Neural progenitor cell (in vitro differentiated cells): ENCODE results near the gene MYBPH. TPM values are rescaled to one million over a fixed set of nuclear protein-coding genes. Genes with fewer than 3 reads are reported as not detected.
A peak's percentile ranks its signal among the peaks of the same experiment; 100 is the strongest.

Experiments used
- DNase-seq: peaks from one replicate; pipeline ENCODE4 v3.0.0-alpha.2; 2016; ENCODE audit warnings: low spot score
- H2AFZ ChIP-seq: fragments of 200-600 bp; sonication (generic); replicated peaks from 2 replicates; pipeline ENCODE4 v1.6.1; 2016; ENCODE audit warnings: antibody characterized with exemption
- H3F3A ChIP-seq: fragments of 200-600 bp; sonication (generic); 2 replicates; pipeline ENCODE4 v1.6.1; 2016; ENCODE audit warnings: antibody characterized with exemption, low read depth
- H3K27ac ChIP-seq: fragments of 200-600 bp; sonication (generic); 2 replicates; pipeline ENCODE4 v1.5.1; 2016; ENCODE audit warnings: mild to moderate bottlenecking
- H3K27me3 ChIP-seq: fragments of 200-600 bp; sonication (generic); 2 replicates; pipeline ENCODE4 v1.6.1; 2016; ENCODE audit warnings: mild to moderate bottlenecking, moderate library complexity
- H3K36me3 ChIP-seq: fragments of 200-600 bp; sonication (generic); 2 replicates; pipeline ENCODE4 v1.5.1; 2016
- H3K4me1 ChIP-seq: fragments of 200-600 bp; sonication (generic); 2 replicates; pipeline ENCODE4 v1.6.1; 2016; ENCODE audit warnings: mixed run types
- H3K4me2 ChIP-seq: fragments of 200-600 bp; sonication (generic); 2 replicates; pipeline ENCODE4 v1.6.1; 2016
- H3K4me3 ChIP-seq: fragments of 200-600 bp; sonication (generic); 2 replicates; pipeline ENCODE4 v1.5.1; 2016
- H3K79me2 ChIP-seq: fragments of 200-600 bp; sonication (generic); 2 replicates; pipeline ENCODE4 v1.6.1; 2016; ENCODE audit warnings: low read depth
- H3K9ac ChIP-seq: fragments of 200-600 bp; sonication (generic); 2 replicates; pipeline ENCODE4 v1.6.1; 2016
- H3K9me3 ChIP-seq: fragments of 200-600 bp; sonication (generic); 2 replicates; pipeline ENCODE4 v1.5.1; 2016; ENCODE audit warnings: low read depth
- H4K20me1 ChIP-seq: fragments of 200-600 bp; sonication (generic); 2 replicates; pipeline ENCODE4 v1.6.1; 2016; ENCODE audit warnings: low read depth
- H3K27ac Mint-ChIP-seq: 3 replicates; pipeline ENCODE4 v1.8.0; 2021; ENCODE audit warnings: mixed read lengths
- H3K27me3 Mint-ChIP-seq: 2 replicates; pipeline ENCODE4 v1.8.0; 2022; ENCODE audit warnings: low read depth, mild to moderate bottlenecking, inconsistent platforms, moderate library complexity, mixed read lengths; ENCODE audit not compliant: insufficient read depth
- H3K36me3 Mint-ChIP-seq: 3 replicates; pipeline ENCODE4 v1.8.0; 2021; ENCODE audit warnings: mixed read lengths
- H3K4me1 Mint-ChIP-seq: 3 replicates; pipeline ENCODE4 v1.8.0; 2021; ENCODE audit warnings: mixed read lengths
- H3K4me3 Mint-ChIP-seq: 3 replicates; pipeline ENCODE4 v1.8.0; 2021; ENCODE audit warnings: mild to moderate bottlenecking, moderate library complexity, mixed read lengths
- H3K9me3 Mint-ChIP-seq: 3 replicates; pipeline ENCODE4 v1.8.0; 2020; ENCODE audit warnings: mixed read lengths
- EZH2 ChIP-seq: fragments of 200-600 bp; sonication (generic); IDR thresholded peaks from 2 replicates; pipeline ENCODE4 v1.6.1; 2017; ENCODE audit warnings: antibody characterized with exemption, mild to moderate bottlenecking, moderate library complexity
- EZH2phosphoT487 ChIP-seq: fragments of 200-600 bp; sonication (generic); IDR thresholded peaks from 2 replicates; pipeline ENCODE4 v1.6.1; 2017; ENCODE audit warnings: antibody characterized with exemption
- total RNA-seq: library from RNA; depleted of rRNA; stranded (reverse); fragments of >200 nt; gene quantifications from 2 replicates; pipeline ENCODE4 v1.2.3, GENCODE V29; 2015; ENCODE audit warnings: low replicate concordance
- TF ChIP-seq, protein P1 (sequence below): fragments of 200-600 bp; sonication (generic); IDR thresholded peaks from 2 replicates; pipeline ENCODE4 v1.5.1; 2017; ENCODE audit warnings: antibody characterized with exemption, mild to moderate bottlenecking

Gene MYBPH
- total RNA-seq, 1 donor from 2014 or later = not detected

DNA sequence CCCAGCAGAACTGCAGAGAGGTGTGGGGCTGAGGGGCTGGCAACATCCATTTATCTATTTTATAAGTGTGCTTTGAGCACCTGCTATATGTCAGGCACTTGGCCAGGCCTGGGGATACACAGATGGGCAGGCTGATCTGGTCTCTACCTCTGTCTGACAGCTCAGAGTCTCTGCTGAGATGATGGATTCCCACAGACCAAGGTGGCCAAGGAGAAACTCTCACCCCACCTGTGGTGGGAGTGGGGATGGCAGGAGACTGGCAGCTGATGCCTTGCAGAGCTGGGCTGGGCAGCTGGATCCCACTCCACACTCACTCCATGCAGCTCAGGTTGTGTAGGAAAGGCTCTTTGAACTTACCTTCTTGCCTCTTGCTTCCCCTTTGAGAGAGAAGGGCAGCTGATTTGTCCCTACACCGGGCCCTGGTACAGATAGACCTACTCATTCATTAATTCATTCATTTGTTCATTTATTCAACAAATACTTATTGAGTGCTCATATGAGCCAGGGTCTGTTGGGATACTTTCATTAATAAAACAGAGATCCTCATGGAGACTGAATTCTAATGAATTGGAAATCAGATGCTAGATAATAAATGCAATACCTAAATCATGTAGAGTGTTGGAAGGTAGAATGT, 39.1 kb downstream of the MYBPH start:
- H3K27me3 ChIP-seq = no peaks in the 10 kb centered on the region
- Mint-ChIP-seq H3K27me3 (peaks cover 5% of the 10 kb centered on the region), H3K4me3 (no peak overlapping the region), H3K27ac (no peak overlapping the region), H3K9me3 (no peaks in the 10 kb centered on the region), H3K4me1 (peaks cover 9% of the 10 kb centered on the region), H3K36me3 (no peaks in the 10 kb centered on the region)
- no peak overlapping the region for H2AFZ ChIP-seq
- TF ChIP-seq EZH2 (no peak), EZH2phosphoT487 (no peak)
- TF ChIP-seq, protein P1, sequence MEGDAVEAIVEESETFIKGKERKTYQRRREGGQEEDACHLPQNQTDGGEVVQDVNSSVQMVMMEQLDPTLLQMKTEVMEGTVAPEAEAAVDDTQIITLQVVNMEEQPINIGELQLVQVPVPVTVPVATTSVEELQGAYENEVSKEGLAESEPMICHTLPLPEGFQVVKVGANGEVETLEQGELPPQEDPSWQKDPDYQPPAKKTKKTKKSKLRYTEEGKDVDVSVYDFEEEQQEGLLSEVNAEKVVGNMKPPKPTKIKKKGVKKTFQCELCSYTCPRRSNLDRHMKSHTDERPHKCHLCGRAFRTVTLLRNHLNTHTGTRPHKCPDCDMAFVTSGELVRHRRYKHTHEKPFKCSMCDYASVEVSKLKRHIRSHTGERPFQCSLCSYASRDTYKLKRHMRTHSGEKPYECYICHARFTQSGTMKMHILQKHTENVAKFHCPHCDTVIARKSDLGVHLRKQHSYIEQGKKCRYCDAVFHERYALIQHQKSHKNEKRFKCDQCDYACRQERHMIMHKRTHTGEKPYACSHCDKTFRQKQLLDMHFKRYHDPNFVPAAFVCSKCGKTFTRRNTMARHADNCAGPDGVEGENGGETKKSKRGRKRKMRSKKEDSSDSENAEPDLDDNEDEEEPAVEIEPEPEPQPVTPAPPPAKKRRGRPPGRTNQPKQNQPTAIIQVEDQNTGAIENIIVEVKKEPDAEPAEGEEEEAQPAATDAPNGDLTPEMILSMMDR = peak; percentile 17
- peaks cover 16% of the 10 kb centered on the region for H3K4me1 ChIP-seq
- no peak for DNase-seq
- peaks cover 7% of the 10 kb centered on the region for H3F3A ChIP-seq
- H3K4me3 ChIP-seq = no peak overlapping the region
- no peaks in the 10 kb centered on the region for H4K20me1 ChIP-seq
- no peak overlapping the region for H3K9ac ChIP-seq
- no peaks in the 10 kb centered on the region for H3K9me3 ChIP-seq
- H3K36me3 ChIP-seq = no peaks in the 10 kb centered on the region
- H3K27ac ChIP-seq = no peak overlapping the region
- no peaks in the 10 kb centered on the region for H3K79me2 ChIP-seq
- H3K4me2 ChIP-seq = no peak overlapping the region

DNA sequence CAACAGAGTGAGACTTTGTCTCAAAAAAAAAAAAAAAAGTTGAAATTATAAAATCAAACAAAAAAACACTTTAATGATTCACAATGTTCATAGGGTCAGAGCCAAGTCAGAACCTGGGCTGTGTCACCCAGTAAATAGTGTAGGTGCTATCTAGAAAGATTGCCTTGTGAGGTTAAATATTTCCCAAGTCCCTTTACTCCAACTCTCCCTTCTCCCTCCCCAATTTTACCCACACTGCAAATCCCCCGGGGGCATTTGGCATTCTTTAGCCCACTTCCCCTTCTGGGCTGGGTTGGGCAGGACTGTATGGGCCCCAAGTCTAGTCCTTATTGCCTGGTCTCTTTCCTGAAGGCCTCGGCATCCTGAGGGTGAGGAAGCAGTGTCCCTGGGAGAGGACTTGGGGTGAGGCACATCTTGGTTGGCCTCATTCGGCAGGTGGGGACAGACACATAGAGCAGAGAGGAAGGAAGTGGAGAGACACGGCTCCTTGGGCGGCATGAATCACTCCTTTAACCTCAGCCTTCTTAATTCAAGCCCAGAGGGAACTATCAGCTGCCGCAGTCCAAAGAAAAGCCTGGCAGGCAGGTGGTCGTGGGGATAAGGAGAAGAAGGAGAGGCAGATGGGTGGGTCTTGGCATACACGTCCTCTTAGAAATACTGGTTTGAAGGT, 39.9 kb downstream of the MYBPH start:
- no peak overlapping the region for H3K27ac Mint-ChIP-seq
- peaks cover 7% of the 10 kb centered on the region for H3F3A ChIP-seq
- H3K9me3 ChIP-seq = no peaks in the 10 kb centered on the region
- no peaks in the 10 kb centered on the region for H3K27me3 ChIP-seq
- no peak overlapping the region for H3K4me3 ChIP-seq
- no peak for DNase-seq
- no peaks in the 10 kb centered on the region for H4K20me1 ChIP-seq
- H3K36me3 ChIP-seq = no peaks in the 10 kb centered on the region
- TF ChIP-seq, protein P1 = no peak
- TF ChIP-seq EZH2 = no peak
- TF ChIP-seq EZH2phosphoT487 = no peak
- H3K79me2 ChIP-seq = no peaks in the 10 kb centered on the region
- peaks cover 4% of the 10 kb centered on the region for H3K27me3 Mint-ChIP-seq
- H3K4me1 Mint-ChIP-seq = peaks cover 8% of the 10 kb centered on the region
- no peak overlapping the region for H3K4me2 ChIP-seq
- H3K4me1 ChIP-seq = peaks cover 15% of the 10 kb centered on the region
- H3K9ac ChIP-seq = no peak overlapping the region
- no peaks in the 10 kb centered on the region for H3K9me3 Mint-ChIP-seq
- no peaks in the 10 kb centered on the region for H3K36me3 Mint-ChIP-seq
- no peak overlapping the region for H3K27ac ChIP-seq
- H2AFZ ChIP-seq = no peak overlapping the region
- H3K4me3 Mint-ChIP-seq = no peak overlapping the region

- Mint-ChIP-seq H3K27ac (no peak overlapping the region), H3K9me3 (no peaks in the 10 kb centered on the region), H3K36me3 (no peaks in the 10 kb centered on the region), H3K27me3 (peaks cover 2% of the 10 kb centered on the region), H3K4me1 (peaks cover 17% of the 10 kb centered on the region), H3K4me3 (no peak overlapping the region)
- peaks cover 11% of the 10 kb centered on the region for H3K4me1 ChIP-seq
- no peaks in the 10 kb centered on the region for H4K20me1 ChIP-seq
- peak; percentile 43 for DNase-seq
- H3K27ac ChIP-seq = no peak overlapping the region
- H3K4me3 ChIP-seq = no peak overlapping the region
- H3K9ac ChIP-seq = no peak overlapping the region
- no peaks in the 10 kb centered on the region for H3K79me2 ChIP-seq
- peaks cover 7% of the 10 kb centered on the region for H3F3A ChIP-seq
- peaks cover 8% of the 10 kb centered on the region for H3K27me3 ChIP-seq
- no peaks in the 10 kb centered on the region for H3K36me3 ChIP-seq
- peak overlapping the region; percentile 44 for H2AFZ ChIP-seq
- H3K9me3 ChIP-seq = no peaks in the 10 kb centered on the region
- H3K4me2 ChIP-seq = peak overlapping the region; percentile 52
- no peak for TF ChIP-seq EZH2phosphoT487
- TF ChIP-seq EZH2 = no peak
- TF ChIP-seq, protein P1 = no peak
Measured at GRCh38 chr1:203133970-203134725, 41.5 kb downstream of the MYBPH start.
